HEK293 (cell line): ENCODE measurements around the gene C16orf95.

ENCODE experiments used
- SP2 ChIP-seq: fragments of 450-650 bp; formaldehyde crosslinking; IDR thresholded peaks from 2 replicates; pipeline ENCODE4 v1.5.1; 2016; ENCODE audit warnings: missing biosample characterization, missing genetic modification characterization
- TF ChIP-seq, protein P1 (sequence below): fragments of 450-650 bp; formaldehyde crosslinking; IDR thresholded peaks from 2 replicates; pipeline ENCODE4 v1.5.1; 2016; ENCODE audit warnings: missing biosample characterization, missing genetic modification characterization

GRCh38 chr16:87293990-87294389 lies 23.2 kb downstream of the C16orf95 start:
- TF ChIP-seq SP2 (tag by site-specific recombination) = no peak
- TF ChIP-seq, protein P1, sequence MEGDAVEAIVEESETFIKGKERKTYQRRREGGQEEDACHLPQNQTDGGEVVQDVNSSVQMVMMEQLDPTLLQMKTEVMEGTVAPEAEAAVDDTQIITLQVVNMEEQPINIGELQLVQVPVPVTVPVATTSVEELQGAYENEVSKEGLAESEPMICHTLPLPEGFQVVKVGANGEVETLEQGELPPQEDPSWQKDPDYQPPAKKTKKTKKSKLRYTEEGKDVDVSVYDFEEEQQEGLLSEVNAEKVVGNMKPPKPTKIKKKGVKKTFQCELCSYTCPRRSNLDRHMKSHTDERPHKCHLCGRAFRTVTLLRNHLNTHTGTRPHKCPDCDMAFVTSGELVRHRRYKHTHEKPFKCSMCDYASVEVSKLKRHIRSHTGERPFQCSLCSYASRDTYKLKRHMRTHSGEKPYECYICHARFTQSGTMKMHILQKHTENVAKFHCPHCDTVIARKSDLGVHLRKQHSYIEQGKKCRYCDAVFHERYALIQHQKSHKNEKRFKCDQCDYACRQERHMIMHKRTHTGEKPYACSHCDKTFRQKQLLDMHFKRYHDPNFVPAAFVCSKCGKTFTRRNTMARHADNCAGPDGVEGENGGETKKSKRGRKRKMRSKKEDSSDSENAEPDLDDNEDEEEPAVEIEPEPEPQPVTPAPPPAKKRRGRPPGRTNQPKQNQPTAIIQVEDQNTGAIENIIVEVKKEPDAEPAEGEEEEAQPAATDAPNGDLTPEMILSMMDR = no peak
